UCSD-AML1 (cell line): ENCODE data around the gene MDGA2.
"Not testable (repeated sequence)": the region's sequence is repeated elsewhere in the genome, so short reads cannot be mapped to it uniquely, and the experiment has no call there.

ENCODE experiments used
- DNase-seq: peaks from one replicate; lab custom pipeline; 2025; ENCODE audit not compliant: unreplicated experiment; lab: John Stamatoyannopoulos, UW

MDGA2 gene

DNA sequence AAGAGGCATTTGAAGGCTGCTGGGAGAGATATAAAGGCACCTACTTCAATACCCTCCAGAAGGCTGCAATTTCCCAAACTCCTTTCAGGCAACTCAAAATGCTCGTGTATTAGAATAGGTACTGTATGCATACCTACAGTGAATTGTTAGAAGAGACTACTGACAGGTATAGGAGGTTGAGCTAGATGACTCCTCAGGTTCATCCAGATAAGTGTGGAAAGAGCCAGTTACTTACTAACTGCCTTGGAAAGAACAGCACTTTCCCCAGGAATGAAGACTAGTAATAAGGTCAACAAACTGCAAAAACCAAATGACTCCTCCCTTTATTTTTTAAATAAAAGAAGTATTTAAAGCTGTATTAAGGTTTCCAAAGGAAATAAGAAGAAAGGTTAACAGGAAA lies 429.0 kb downstream of the MDGA2 start:
- DNase-seq = no peak

- DNase-seq = not testable (repeated sequence)
Measured at GRCh38 chr14:47242579-47242978, 432.8 kb downstream of the MDGA2 start.

DNA sequence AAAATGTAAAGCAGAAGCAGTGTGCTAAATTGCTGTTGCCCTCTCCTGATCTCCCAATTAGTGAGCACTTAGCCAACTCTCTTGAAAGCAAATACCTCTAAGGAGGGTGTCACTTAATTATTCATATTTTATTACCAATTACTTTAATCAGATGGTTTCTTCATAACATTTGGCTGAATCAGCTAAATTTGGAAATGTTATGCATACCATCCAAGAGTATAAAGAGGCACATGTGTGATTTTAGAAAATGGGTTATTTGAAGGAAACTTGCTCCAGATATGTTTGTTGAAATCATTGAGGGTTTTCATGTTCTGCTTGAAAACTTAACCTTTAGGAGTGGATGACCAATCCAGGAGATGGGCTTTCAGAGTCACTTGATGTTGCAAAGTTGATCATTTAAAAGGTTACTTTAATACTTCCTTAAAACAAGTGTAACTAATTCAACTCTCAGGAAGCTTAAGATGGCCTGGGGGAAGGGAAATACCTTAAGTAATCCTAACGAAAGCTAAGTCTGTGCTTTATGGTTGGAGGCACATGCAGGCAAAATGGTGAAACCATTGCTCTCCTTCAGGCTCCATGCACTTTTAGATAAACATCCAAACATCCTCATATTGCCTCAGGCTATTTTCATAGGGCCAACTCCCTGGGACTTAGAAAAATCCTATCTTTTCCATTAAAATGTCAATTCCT lies 434.5 kb downstream of the MDGA2 start:
- DNase-seq = no peak

- DNase-seq = no peak
Measured at GRCh38 chr14:47235619-47236018, 439.8 kb downstream of the MDGA2 start.

DNA sequence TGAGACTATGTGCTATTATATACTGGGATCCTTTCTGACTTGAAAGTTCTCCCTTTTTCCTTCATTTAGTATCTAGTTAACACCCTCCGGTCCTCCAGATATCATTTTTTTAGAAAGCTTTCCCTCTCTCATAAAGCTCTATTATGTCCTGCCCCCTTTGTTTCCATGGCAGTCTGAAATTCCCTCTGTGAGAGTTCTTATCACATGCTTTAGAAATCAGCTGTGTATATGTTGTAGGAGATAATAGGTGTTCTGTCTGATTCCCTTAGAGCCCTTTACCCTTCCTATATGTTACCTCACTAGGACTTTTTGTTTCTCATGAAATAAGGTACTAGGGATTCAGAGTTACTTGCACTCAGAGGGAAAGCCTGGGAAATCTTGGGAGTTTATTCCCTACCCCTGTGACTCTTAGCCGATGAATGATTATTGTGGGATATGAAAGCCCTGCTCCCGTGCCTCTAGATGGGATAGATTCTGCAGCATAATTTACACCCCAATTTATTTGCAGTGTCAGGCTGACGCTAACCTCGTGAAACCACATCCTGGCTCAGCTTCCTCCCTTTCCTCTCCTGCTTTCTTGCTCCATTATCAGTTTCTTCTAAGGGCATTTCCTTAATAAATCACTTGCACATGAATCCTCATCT lies 448.4 kb downstream of the MDGA2 start:
- peak; percentile 42 for DNase-seq

DNA sequence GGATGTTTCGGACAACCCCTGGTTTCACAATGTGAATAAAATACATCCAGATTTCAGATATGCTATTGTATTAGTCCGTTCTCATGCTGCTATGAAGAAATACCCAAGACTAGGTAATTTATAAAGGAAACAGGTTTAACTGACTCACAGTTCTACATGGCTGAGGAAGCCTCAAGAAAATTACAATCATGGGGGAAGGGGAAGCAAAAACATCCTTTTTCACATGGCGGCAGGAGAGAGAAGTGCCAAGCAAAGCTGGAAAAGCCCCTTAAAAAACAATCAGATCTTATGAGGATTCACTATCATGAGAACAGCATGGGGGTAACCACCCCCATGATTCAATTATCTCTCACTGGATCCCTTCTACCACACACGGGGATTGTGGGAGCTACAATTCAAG lies 451.7 kb downstream of the MDGA2 start:
- no peak for DNase-seq

DNA sequence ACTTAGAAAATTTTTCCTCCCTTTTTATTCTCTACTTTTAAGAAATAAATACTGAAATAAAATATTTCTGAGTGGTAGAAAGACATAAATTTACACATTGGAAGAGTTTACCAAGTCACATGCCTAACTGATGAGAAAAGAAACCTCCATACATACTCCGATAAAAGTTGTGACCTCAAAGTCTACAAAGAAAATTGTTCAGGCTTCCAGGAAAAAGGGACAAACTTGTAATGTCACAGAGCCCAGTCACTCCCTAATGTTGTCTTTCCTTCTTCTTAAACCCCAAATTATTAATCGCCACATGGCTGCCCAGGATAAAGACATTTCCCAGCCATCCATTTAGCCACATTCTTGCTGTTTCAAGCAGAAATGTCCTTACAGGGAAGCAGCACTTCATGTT lies 455.3 kb downstream of the MDGA2 start:
- DNase-seq = peak; percentile 5

DNA sequence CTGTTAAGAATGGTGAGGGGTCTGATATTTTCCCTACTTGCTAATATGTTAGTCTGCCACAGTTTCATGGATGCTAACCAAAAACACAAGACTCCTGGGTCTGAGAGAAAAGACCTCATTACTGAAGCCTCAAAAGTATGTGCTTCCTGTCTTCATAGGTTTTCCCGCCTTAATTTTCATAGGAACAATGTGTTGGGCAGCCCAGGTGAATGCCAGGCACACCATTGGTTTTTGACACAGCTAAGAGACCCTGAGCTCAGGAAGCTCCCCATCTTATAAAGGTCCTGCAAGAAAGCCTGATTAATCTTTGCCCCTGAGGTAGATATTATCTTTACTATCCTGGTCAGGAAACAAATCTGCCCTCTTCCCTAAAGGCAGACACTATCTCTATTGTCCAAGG lies 464.1 kb downstream of the MDGA2 start:
- DNase-seq = no peak

DNA sequence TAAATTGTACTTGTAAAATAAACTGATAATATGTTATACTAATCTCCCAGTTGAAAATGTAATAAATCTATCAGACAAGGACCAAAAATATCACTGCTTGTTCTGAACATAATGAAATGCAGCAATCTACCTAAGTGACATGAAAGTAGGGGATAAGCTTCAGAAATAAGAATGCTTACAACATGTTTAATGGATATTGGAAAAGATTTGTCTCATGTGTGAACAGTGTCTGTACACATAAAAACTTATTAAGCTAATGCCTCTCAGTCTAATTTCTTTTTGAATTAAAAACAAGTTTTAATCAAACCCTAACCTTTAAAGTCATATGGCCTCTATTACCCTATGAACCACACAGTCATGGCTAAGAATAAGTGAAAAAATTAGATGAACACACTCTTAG lies 465.3 kb downstream of the MDGA2 start:
- no peak for DNase-seq

DNA sequence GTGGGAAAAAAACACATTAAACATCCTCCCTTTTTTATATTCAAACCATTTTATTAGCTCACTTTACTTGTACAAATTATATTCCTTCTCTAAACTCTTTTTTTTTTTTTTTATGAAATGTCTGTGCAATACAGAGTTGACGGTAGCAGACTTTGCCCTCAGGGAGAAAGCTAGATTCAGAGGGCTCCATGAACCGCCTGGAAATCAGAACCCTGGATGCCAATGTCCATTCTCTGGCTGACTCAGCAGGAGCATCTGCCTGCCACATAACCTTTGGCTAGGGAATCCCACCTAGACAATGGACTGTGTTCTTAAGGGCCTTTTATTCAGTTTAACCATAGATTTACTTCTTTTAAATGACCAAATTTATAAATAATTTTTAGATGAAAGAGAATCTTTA lies 467.0 kb downstream of the MDGA2 start:
- no peak for DNase-seq

DNA sequence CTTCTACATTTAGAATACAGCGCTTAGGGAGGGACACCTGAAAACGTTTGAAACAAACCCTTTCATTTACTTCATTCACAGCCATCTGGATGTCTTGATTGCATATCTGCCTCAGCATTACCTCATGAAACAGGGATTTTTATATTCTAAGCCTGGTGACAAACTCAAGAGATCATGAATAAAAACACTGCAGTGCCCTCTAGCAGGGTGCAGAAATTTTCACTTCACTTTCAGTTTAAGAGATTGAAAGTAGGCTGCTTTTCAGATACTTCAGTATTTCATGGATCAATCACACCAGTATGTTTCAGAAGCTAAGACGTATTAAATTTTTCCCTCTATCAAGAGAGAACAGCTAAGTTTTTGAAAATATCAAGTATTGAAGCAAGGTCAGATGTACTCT lies 467.8 kb downstream of the MDGA2 start:
- no peak for DNase-seq

GRCh38 chr14:47200740-47201139 lies 474.7 kb downstream of the MDGA2 start:
- DNase-seq = no peak

DNA sequence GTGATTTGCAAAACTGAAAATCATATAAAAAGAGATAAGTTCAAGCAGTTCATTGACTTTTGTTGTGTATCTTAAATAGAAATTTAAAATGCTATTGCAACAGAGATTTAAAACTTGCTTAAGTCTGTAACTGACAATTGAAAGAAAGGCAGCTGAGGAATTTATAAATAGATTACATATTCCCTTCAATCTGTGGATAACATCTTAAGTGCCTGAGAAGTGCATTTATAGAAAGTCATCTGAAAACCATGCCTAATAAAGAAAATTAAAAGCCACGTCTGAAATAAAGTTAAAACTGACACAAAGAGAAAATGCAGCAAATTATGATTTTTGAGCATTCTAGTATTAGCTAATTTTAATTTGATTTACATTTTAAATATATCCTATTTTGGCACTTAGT lies 479.8 kb downstream of the MDGA2 start:
- no peak for DNase-seq

- DNase-seq = no peak
Measured at GRCh38 chr14:47194055-47194454, 481.4 kb downstream of the MDGA2 start.

DNA sequence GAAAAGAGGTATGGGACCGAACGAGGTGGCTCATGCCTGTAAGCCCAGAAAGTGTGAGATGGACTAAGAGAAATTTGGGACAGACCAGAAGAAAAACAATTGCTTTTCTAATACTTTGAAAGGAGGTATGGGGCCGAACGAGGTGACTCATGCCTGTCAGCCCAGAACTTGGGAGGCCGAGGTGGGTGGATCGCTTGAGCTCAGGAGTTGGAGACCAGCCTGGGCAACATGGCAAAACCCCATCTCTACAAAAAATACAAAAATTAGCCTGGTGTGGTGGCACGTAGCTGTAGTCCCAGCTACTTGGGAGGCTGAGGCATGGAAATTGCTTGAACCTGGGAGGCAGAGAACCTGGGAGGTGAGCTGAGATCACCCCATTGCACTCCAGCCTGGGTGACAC lies 483.2 kb downstream of the MDGA2 start:
- not testable (repeated sequence) for DNase-seq

DNA sequence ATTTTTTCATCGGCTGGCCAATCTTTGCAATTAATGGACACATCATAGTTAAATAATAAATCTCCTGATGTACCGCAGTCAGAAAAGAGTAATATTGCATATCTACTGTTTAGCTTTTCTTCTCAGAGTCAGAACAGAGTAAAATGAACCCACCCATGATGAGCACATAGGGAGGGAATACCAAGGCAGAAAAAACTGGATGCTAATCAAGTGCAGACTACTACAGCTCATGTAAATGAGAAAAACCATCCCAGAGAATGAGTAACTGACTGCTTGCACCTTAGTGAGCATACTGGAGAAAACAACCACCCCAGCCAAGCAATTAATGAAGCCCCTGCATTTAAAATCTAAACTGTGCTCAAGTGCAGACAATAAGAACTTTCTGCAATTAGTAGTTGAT lies 483.7 kb downstream of the MDGA2 start:
- DNase-seq = no peak

- no peak for DNase-seq
Measured at GRCh38 chr14:47189911-47190484, 485.4 kb downstream of the MDGA2 start.

DNA sequence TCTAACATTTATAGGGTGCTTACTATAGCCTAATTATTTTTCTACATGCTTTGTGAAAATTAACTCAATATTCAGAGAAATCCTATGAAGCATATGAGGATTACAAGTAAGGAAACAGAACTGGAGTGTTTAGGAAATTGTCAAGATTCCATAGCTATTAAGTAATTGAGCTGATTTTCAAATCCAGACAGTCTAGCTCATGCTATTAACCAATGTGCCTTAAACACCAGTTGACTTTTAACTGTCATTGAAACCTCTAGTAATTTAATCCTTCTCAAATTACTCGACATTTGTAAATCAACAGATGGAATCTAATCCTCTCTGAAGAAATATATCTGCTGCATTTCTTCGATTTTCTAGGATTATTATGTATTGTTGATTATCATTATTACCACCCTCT lies 488.9 kb downstream of the MDGA2 start:
- no peak for DNase-seq

- no peak for DNase-seq
Measured at GRCh38 chr14:47179906-47180305, 495.5 kb downstream of the MDGA2 start.

- not testable (repeated sequence) for DNase-seq
Measured at GRCh38 chr14:47171896-47172295, 503.5 kb downstream of the MDGA2 start.

GRCh38 chr14:47167402-47167801 lies 508.0 kb downstream of the MDGA2 start:
- no peak for DNase-seq

DNA sequence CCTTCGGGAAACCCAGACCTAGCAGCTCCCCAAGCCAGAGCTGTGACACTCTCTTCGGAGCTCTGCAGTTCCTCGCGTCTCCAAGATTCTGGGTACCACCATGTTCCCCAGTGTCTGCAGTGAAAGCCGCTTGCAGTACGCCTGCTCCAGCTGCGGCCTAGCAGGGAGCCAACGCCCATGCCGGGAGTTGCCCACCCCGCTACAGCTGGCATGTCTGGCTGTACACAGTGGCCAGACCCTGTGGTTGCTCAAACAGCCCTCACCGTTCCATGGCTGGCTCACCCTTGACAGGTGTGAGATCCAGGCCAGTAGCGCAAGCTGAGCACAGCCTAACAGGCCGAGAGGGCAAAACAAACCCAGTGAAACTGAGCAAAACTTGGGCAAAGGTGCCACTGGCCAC lies 520.0 kb downstream of the MDGA2 start:
- no peak for DNase-seq
